Activated naive CD8-positive, alpha-beta T cell treated with anti-CD3 and anti-CD28 coated beads for 36 hours (primary cell): Measurements from ENCODE around the gene KRT16. TPM values are rescaled to one million over a fixed set of nuclear protein-coding genes. Genes with fewer than 3 reads are reported as not detected.
"Not testable (repeated sequence)": the region's sequence is repeated elsewhere in the genome, so short reads cannot be mapped to it uniquely, and the experiment has no call there.

Source experiments
- DNase-seq: peaks from one replicate; pipeline ENCODE4 v3.0.0; 2021
- H3K27ac Mint-ChIP-seq: one replicate; pipeline ENCODE4 v1.8.0; 2022; ENCODE audit warnings: mild to moderate bottlenecking, moderate library complexity, mixed read lengths
- H3K27me3 Mint-ChIP-seq: one replicate; pipeline ENCODE4 v1.8.0; 2022; ENCODE audit warnings: mild to moderate bottlenecking, mixed read lengths
- H3K36me3 Mint-ChIP-seq: one replicate; pipeline ENCODE4 v1.8.0; 2021; ENCODE audit warnings: mild to moderate bottlenecking, mixed read lengths
- H3K4me1 Mint-ChIP-seq: one replicate; pipeline ENCODE4 v1.8.0; 2021; ENCODE audit warnings: mixed read lengths
- H3K4me3 Mint-ChIP-seq: one replicate; pipeline ENCODE4 v1.8.0; 2022; ENCODE audit warnings: mild to moderate bottlenecking, moderate library complexity, mixed read lengths
- H3K9me3 Mint-ChIP-seq: one replicate; pipeline ENCODE4 v1.8.0; 2022; ENCODE audit warnings: mixed read lengths
- total RNA-seq, 2 experiments: library from RNA; stranded (reverse); gene quantifications; one replicate each; pipeline ENCODE4 v1.2.3, GENCODE V29; 2021

The KRT16 gene
- total RNA-seq, 2 experiments from 2014 or later, result not detected

- not testable (repeated sequence) for H3K36me3 Mint-ChIP-seq, H3K4me3 Mint-ChIP-seq, H3K27ac Mint-ChIP-seq, H3K27me3 Mint-ChIP-seq, DNase-seq, H3K9me3 Mint-ChIP-seq, H3K4me1 Mint-ChIP-seq
These were observed 13.7 kb upstream of the KRT16 start for GRCh38 chr17:41626028-41626913.

- no peak overlapping the region for H3K4me3 Mint-ChIP-seq
- DNase-seq, result no peak
- H3K36me3 Mint-ChIP-seq, result no peaks in the 10 kb centered on the region
- no peaks in the 10 kb centered on the region for H3K4me1 Mint-ChIP-seq
- H3K27ac Mint-ChIP-seq, result no peak overlapping the region
- no peaks in the 10 kb centered on the region for H3K27me3 Mint-ChIP-seq
- H3K9me3 Mint-ChIP-seq, result no peaks in the 10 kb centered on the region
These were observed 13.0 kb upstream of the KRT16 start for GRCh38 chr17:41625602-41626001.

GRCh38 chr17:41624208-41625101, 11.9 kb upstream of the KRT16 start, which contains the start of gene KRT17:
Gene KRT17, minus strand, starts transcription at chr17:41624575. Its CDS starts 66 bp downstream, at chr17:41624509.
- DNase-seq, result no peak

GRCh38 chr17:41623184-41623861, 10.8 kb upstream of the KRT16 start:
- not testable (repeated sequence) for H3K4me3 Mint-ChIP-seq, H3K27me3 Mint-ChIP-seq, H3K9me3 Mint-ChIP-seq, H3K36me3 Mint-ChIP-seq, DNase-seq, H3K4me1 Mint-ChIP-seq, H3K27ac Mint-ChIP-seq

More at GRCh38 chr17:41624208-41625101, 11.9 kb upstream of the KRT16 start, which contains the start of gene KRT17:
- H3K27me3 Mint-ChIP-seq, result no peaks in the 10 kb centered on the region
- no peak within 1 kb of the TSS for H3K4me3 Mint-ChIP-seq
- no peaks in the 10 kb centered on the region for H3K9me3 Mint-ChIP-seq
- H3K4me1 Mint-ChIP-seq, result no peaks in the 10 kb centered on the region
- no peaks in the 10 kb centered on the region for H3K36me3 Mint-ChIP-seq
- no peak within 1 kb of the TSS for H3K27ac Mint-ChIP-seq

- not testable (repeated sequence) for H3K9me3 Mint-ChIP-seq, H3K27me3 Mint-ChIP-seq, H3K27ac Mint-ChIP-seq, H3K36me3 Mint-ChIP-seq, H3K4me1 Mint-ChIP-seq, DNase-seq, H3K4me3 Mint-ChIP-seq
These were observed 10.0 kb upstream of the KRT16 start for GRCh38 chr17:41622340-41623183.

- Mint-ChIP-seq H3K36me3 (no peaks in the 10 kb centered on the region), H3K27me3 (peaks cover 2% of the 10 kb centered on the region), H3K9me3 (no peaks in the 10 kb centered on the region), H3K27ac (no peak overlapping the region), H3K4me3 (no peak overlapping the region), H3K4me1 (no peaks in the 10 kb centered on the region)
- DNase-seq, result no peak
These were observed 9.3 kb upstream of the KRT16 start for GRCh38 chr17:41621916-41622315.

GRCh38 chr17:41621435-41621817, 8.9 kb upstream of the KRT16 start:
- H3K4me1 Mint-ChIP-seq, H3K36me3 Mint-ChIP-seq, H3K4me3 Mint-ChIP-seq, H3K27ac Mint-ChIP-seq, H3K27me3 Mint-ChIP-seq, DNase-seq, H3K9me3 Mint-ChIP-seq: not testable (repeated sequence)

GRCh38 chr17:41620583-41621434, 8.2 kb upstream of the KRT16 start:
- H3K27me3 Mint-ChIP-seq, result peaks cover 2% of the 10 kb centered on the region
- H3K4me3 Mint-ChIP-seq, result no peak overlapping the region
- no peaks in the 10 kb centered on the region for H3K36me3 Mint-ChIP-seq
- no peaks in the 10 kb centered on the region for H3K9me3 Mint-ChIP-seq
- no peak for DNase-seq
- H3K4me1 Mint-ChIP-seq, result no peaks in the 10 kb centered on the region
- no peak overlapping the region for H3K27ac Mint-ChIP-seq

GRCh38 chr17:41619927-41620582, 7.5 kb upstream of the KRT16 start:
- not testable (repeated sequence) for H3K9me3 Mint-ChIP-seq, H3K36me3 Mint-ChIP-seq, H3K4me1 Mint-ChIP-seq, H3K27me3 Mint-ChIP-seq, H3K27ac Mint-ChIP-seq, H3K4me3 Mint-ChIP-seq, DNase-seq

- no peak overlapping the region for H3K4me3 Mint-ChIP-seq
- no peaks in the 10 kb centered on the region for H3K36me3 Mint-ChIP-seq
These were observed 6.7 kb upstream of the KRT16 start for GRCh38 chr17:41619036-41619926.

GRCh38 chr17:41618341-41619035, 5.9 kb upstream of the KRT16 start:
- H3K4me3 Mint-ChIP-seq, result no peak overlapping the region
- no peaks in the 10 kb centered on the region for H3K36me3 Mint-ChIP-seq
- no peaks in the 10 kb centered on the region for H3K4me1 Mint-ChIP-seq
- DNase-seq, result no peak
- H3K27me3 Mint-ChIP-seq, result peaks cover 2% of the 10 kb centered on the region
- H3K9me3 Mint-ChIP-seq, result no peaks in the 10 kb centered on the region
- no peak overlapping the region for H3K27ac Mint-ChIP-seq

More at GRCh38 chr17:41619036-41619926, 6.7 kb upstream of the KRT16 start:
- no peak overlapping the region for H3K27ac Mint-ChIP-seq
- H3K9me3 Mint-ChIP-seq, result no peaks in the 10 kb centered on the region
- no peaks in the 10 kb centered on the region for H3K4me1 Mint-ChIP-seq
- no peak for DNase-seq
- H3K27me3 Mint-ChIP-seq, result peaks cover 2% of the 10 kb centered on the region

- peaks cover 2% of the 10 kb centered on the region for H3K27me3 Mint-ChIP-seq
- H3K4me1 Mint-ChIP-seq, result no peaks in the 10 kb centered on the region
These were observed 5.1 kb upstream of the KRT16 start for GRCh38 chr17:41617698-41618097.

More at GRCh38 chr17:41617698-41618097, 5.1 kb upstream of the KRT16 start:
- H3K36me3 Mint-ChIP-seq, result no peaks in the 10 kb centered on the region
- no peak for DNase-seq
- no peaks in the 10 kb centered on the region for H3K9me3 Mint-ChIP-seq
- H3K4me3 Mint-ChIP-seq, result no peak overlapping the region
- H3K27ac Mint-ChIP-seq, result no peak overlapping the region
